ENCODE data around the gene SULT1C4.

DNA sequence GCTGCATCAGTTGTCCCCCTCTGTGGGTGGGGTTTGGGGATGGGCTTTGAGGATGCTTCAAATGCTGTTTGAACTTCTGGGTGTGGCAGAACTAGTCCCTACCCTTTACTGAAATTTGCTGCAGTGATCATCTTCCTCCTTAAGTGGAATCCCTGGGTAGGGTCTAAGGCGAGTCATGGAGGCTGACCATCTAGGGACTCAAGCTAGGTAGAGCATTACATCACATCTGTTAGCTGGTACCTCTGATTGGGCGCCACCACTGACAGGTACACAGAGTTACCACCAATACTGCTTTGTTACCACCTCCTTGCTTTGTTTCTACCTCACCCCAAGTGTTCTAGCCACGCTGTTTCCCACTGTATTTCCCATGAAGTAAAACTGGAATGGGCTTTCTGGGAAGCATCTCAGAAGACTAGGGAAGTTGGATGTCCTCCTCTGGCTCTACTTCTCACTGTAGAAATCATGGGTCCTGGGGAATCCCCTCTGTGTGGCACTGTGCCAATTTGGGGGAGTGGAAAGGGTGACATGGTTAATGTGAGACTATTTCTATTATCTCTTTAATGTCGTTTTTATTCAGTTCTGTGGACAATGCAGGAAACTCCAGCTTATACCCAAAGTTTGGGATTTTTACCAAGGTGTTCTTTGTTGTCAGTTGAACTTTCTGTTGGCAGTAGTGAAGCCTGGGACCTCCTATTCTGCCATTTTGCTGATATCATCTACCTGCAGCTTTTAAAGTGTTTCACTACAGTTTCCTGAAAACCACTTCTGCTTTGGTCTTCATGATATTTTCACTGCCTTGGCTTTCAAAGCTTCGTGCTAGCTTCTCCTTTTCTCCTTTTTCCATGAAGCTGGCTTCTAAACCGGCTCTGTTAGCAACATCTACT is 14.5 kb upstream of the SULT1C4 start:
- TF ChIP-seq, protein P1, sequence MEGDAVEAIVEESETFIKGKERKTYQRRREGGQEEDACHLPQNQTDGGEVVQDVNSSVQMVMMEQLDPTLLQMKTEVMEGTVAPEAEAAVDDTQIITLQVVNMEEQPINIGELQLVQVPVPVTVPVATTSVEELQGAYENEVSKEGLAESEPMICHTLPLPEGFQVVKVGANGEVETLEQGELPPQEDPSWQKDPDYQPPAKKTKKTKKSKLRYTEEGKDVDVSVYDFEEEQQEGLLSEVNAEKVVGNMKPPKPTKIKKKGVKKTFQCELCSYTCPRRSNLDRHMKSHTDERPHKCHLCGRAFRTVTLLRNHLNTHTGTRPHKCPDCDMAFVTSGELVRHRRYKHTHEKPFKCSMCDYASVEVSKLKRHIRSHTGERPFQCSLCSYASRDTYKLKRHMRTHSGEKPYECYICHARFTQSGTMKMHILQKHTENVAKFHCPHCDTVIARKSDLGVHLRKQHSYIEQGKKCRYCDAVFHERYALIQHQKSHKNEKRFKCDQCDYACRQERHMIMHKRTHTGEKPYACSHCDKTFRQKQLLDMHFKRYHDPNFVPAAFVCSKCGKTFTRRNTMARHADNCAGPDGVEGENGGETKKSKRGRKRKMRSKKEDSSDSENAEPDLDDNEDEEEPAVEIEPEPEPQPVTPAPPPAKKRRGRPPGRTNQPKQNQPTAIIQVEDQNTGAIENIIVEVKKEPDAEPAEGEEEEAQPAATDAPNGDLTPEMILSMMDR (IDR thresholded peaks at IDR 0.05; ENCODE audit: low read depth, low read length, poor library complexity, severe bottlenecking): no peak
- TF ChIP-seq EZH2phosphoT487 (IDR thresholded peaks at IDR 0.05; ENCODE audit: borderline replicate concordance, low read length): no peak

Data from DOHH2 (cell line).